Mesodermal cell (in vitro differentiated cells): Measurements from ENCODE around the gene PPT2.

Experiments
- H3K27ac ChIP-seq: 2 replicates; pipeline ENCODE4 v1.7.0; 2013; ENCODE audit warnings: mild to moderate bottlenecking, low read depth, low read length, moderate library complexity; ENCODE audit not compliant: severe bottlenecking
- H3K36me3 ChIP-seq: 2 replicates; pipeline ENCODE4 v1.7.1; 2013; ENCODE audit warnings: mild to moderate bottlenecking, low read length, moderate library complexity; ENCODE audit not compliant: control insufficient read depth, insufficient read depth
- H3K4me1 ChIP-seq: one replicate; pipeline ENCODE4 v1.7.1; 2013; ENCODE audit warnings: mild to moderate bottlenecking, low read length; ENCODE audit not compliant: insufficient read depth, control insufficient read depth, poor library complexity, severe bottlenecking
- H3K4me3 ChIP-seq: 2 replicates; pipeline ENCODE4 v1.7.0; 2013; ENCODE audit warnings: low read length, control low read depth, mild to moderate bottlenecking; ENCODE audit not compliant: insufficient read depth, poor library complexity, severe bottlenecking; ENCODE audit errors: extremely low read depth
- H3K9me3 ChIP-seq: 2 replicates; pipeline ENCODE4 v1.7.1; 2013; ENCODE audit warnings: mild to moderate bottlenecking, low read length, moderate library complexity; ENCODE audit not compliant: control insufficient read depth
- WGBS, 2 experiments: methylation state at CpG; one replicate each; pipeline ENCODE4 v1.1.5; 2013; ENCODE audit warnings: missing lambda C conversion rate in 2 of 2; ENCODE audit not compliant: insufficient coverage in 2 of 2; 5-methylcytosine and 5-hydroxymethylcytosine counted together

PPT2 gene

DNA sequence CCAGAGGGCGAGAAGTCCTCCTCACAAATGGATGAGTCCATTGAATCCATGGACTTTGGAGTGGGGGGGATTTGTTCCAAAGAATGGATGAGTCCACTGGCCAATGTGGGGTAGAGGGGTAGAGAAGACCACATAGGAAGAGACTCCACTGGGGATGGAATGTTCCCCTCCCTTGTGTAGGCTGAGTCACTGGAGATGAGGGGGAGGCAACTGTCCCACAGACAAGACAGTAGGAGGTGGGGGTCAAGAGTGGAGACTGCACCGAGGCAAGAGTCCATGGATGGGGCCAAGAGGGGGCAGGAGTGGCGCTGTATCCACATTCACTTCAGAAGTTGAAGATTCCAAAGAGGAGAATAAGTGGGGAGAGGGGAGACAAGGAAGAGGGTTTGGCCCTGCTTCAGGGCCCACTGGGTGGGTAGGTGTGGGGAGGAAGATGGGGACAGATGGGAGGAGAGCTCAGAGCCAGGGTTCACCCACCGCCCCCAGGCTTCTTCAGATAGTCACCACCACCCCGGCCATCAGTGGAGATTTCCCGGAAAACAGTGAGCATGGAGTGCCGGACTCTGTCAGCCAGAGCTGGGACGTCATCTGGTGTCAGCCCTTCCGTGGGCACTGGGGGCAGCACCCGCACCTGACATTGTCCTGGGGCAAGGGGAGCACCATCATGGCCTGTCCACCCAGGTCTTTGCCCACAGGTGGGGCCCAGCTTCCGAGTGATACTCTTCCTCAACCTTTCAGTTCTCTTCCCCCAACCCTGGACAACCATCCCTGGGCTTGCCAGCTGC, 15.1 kb downstream of the PPT2 start:
- WGBS, 2 experiments, result 92 to 95% methylated on average over 8 to 11 of the region's 11 CpGs
- Histone ChIP-seq H3K4me3 (no peak overlapping the region), H3K4me1 (peaks cover 16% of the 10 kb centered on the region), H3K36me3 (peaks cover 77% of the 10 kb centered on the region), H3K9me3 (no peaks in the 10 kb centered on the region), H3K27ac (no peak overlapping the region)

DNA sequence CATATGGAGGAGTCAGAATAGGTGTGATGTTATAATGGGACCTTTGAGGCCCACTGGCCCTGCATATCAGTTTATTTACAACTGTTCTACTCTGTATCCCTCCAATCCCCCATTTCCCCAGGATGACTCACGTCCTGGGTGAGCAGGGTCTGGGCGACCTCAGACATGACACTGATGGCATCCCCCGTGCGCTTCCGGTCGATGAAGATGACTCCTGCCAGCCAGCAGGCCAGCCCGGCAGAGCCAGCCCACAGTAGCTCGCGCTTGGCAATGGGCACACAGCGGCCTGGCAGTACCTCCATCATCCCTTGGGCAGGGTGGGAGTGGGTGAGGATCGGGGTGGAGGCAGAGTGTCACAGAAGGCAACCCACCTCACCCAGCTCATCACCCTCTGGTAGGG, 16.4 kb downstream of the PPT2 start:
- H3K4me3 ChIP-seq, result no peak overlapping the region
- peaks cover 72% of the 10 kb centered on the region for H3K36me3 ChIP-seq
- H3K9me3 ChIP-seq, result no peaks in the 10 kb centered on the region
- H3K4me1 ChIP-seq, result peaks cover 25% of the 10 kb centered on the region
- no peak overlapping the region for H3K27ac ChIP-seq
- 96 to 98% methylated on average over 9 to 10 of the region's 11 CpGs for WGBS, 2 experiments

DNA sequence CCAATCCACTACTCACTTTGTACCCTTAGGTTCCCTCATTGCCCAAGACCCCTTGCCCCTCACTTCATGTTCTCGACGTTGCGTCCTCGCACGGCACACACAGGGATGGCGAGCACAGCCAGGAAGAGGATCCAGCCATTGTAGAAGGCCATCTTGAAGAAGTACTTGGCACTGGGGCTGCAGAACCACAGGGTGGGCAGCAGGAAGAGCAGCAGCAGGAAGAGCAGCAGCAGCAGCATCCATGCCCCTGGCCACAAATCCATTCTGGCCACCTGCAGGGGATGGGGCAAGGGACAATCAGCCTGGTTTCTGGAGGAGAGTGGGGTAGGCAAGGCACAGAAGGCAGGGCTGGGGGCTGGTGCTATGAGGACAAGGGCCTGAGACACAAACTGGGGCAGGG, 17.3 kb downstream of the PPT2 start:
- no peak overlapping the region for H3K27ac ChIP-seq
- peaks cover 63% of the 10 kb centered on the region for H3K36me3 ChIP-seq
- no peak overlapping the region for H3K4me3 ChIP-seq
- H3K4me1 ChIP-seq, result peaks cover 25% of the 10 kb centered on the region
- H3K9me3 ChIP-seq, result no peaks in the 10 kb centered on the region
- 96 to 98% methylated on average over 6 of the region's 6 CpGs for WGBS, 2 experiments

DNA sequence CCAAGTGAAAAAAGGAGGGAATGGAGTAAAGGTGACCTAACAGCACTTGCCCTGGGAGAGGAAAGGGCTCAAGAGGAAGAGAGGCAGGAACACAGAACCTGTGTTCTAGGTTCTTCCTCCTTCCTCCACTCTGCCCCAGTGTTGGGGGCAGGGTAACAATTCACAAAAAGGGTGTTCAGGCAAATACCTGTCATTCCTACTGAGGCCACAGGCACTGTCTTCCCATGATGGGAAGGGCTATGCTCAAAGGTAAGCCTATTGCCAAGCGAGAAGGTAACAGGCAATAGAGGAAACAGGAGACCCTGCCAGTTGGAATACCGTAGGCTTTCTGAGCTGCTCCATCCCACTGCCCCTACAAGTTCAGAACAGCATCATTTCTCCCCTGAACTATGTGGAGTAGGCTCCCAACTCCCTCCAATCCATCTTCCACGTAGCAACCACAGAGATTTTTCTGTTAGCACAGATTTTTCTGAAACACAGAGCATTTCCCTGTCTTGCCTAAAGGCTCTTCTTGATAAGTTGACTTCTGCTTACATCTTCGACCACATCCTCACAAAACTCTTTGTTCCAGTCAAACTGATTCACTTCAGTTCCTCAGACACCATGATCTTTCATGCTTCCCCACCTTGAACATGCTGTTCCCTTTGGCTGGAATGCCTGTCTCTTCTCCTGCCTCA, 19.2 kb downstream of the PPT2 start:
- WGBS, 2 experiments, result 81 to 86% methylated on average over 4 of the region's 4 CpGs
- Histone ChIP-seq H3K27ac (no peak overlapping the region), H3K4me3 (no peak overlapping the region), H3K36me3 (peaks cover 45% of the 10 kb centered on the region), H3K4me1 (peaks cover 25% of the 10 kb centered on the region), H3K9me3 (no peaks in the 10 kb centered on the region)

DNA sequence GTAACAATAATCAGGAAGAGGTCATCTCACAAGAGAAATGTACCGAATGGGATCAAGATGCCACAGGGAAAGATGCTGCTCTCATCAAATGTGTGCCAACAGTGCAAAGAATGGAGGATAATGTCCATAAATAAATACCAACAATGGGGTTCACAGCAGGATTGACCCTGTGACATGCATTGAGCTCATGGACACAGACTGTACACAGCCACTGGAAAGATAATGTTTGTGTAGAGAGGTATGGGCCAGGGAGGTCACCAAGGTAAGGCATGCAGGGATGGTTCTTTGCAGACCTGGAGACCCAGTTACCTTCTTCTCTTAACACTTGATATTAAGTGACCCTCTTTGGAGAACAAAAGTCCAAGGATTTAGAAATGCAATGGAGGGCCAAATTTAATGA, 20.5 kb downstream of the PPT2 start:
- 100% methylated on average over 1 of the region's 1 CpG for WGBS, 2 experiments
- H3K27ac ChIP-seq, result no peak overlapping the region
- H3K4me1 ChIP-seq, result peaks cover 27% of the 10 kb centered on the region
- peak overlapping the region; percentile 99 for H3K4me3 ChIP-seq
- no peaks in the 10 kb centered on the region for H3K9me3 ChIP-seq
- H3K36me3 ChIP-seq, result peaks cover 35% of the 10 kb centered on the region

DNA sequence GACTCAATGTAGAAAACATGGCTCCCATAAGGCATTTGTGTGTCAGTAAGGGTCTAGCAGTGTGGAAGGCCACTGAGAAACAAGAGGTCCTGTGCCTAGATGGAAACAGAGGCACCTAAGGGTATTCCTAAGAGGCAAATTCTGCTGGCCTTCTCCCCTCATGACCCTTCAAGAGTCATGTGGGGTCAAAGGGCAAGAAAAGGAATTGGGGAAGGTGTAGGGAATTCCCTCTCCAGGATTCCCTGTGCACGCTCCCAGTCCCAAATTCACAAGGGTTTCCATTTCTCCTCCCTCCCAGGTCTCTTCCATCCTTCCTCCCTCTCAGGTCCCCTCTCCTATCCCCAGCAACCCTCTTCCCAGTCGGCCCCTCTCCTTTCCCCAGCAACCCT, 21.4 kb downstream of the PPT2 start:
- Histone ChIP-seq H3K9me3 (no peaks in the 10 kb centered on the region), H3K4me3 (peak overlapping the region; percentile 99), H3K36me3 (peaks cover 34% of the 10 kb centered on the region), H3K4me1 (peaks cover 26% of the 10 kb centered on the region), H3K27ac (no peak overlapping the region)
- WGBS, 2 experiments, result 20 to 29% methylated on average over 1 to 2 of the region's 2 CpGs

DNA sequence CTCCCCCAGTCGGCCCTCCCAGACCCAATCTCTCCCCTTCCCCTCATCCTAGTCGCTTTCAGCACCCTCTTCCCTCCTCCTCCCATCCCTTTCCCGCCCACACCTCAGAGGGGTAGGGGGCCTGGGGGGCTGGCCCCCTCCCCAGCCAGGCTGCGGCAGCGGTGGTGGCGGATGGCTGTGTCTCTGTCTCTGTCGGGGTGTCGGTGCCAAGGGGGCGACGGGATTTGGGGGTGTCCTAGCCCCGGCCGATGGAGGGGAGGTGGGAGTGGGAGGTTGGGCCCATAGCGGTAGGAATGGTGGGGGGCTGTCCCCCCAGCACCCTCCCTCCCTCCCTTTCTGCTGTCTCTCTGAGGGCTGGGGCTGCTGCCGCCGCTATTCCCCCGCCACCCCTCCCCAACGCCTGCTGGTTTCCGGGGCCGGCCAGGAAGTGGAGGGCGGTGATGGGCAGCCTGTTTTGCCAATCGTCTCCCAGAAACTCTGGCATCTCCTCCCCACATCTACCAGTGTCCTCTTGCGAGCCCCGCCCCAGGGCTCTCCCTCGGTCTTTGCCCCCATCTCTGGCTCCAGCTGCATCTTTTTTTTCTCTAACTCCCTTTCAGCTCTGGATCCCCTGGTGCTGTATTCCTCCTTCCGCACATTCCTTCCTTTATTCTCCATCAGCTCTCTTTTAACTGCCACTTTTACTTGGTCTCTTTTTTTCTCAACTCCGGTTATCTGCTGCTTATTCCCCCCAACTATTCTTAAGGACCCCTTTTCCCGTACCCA, 22.0 kb downstream of the PPT2 start, which contains the start of gene AGPAT1:
Gene AGPAT1 (minus strand): TSS at position 374 of the 765 bp plus-strand sequence. CDS start 4,588 bp downstream, outside the sequence.
- H3K4me3 ChIP-seq, result peak within 1 kb of the TSS; percentile 99
- H3K4me1 ChIP-seq, result peaks cover 23% of the 10 kb centered on the region
- H3K36me3 ChIP-seq, result peaks cover 33% of the 10 kb centered on the region
- WGBS, 2 experiments, result 2 to 5% methylated on average over 9 to 10 of the region's 27 CpGs
- H3K9me3 ChIP-seq, result no peaks in the 10 kb centered on the region
- peak within 1 kb of the TSS; percentile 98 for H3K27ac ChIP-seq

DNA sequence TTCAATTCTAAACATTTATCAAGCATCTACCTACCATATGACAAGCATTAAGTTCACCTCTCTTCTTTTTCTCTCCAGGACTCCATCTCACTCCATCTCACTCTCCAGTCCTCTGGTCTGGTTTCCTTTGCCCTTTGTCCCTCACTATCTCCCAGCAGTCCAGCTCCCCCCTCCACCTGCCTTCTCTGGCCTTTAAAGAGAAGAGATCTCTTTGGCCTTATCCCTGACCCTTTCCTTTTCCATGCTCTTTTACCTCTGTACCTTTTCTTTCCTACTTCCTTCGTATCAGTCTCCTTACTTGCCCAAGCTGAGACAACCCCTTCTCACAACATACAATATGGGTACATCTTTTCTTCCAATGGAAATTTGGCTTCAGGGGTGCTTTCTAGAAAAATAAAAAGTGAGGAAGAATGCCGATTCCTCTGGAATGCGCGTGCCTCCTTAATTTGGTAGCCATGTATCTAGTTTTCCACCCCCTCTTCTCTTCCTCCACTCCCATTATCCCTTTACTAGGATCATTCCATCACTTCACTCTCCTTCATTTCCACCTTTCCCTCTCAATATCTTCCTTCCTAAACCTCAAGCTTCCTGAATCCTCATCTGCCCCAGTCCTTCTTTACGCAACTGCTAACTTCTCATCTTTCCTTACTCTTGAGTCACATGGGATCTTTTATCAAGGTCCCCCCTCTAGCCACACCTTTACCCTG, 22.7 kb downstream of the PPT2 start:
- WGBS, 2 experiments, result 30 to 50% methylated on average over 4 of the region's 5 CpGs
- H3K27ac ChIP-seq, result peak overlapping the region; percentile 98
- H3K4me1 ChIP-seq, result peaks cover 22% of the 10 kb centered on the region
- H3K36me3 ChIP-seq, result peaks cover 32% of the 10 kb centered on the region
- H3K4me3 ChIP-seq, result peak overlapping the region; percentile 99
- H3K9me3 ChIP-seq, result no peaks in the 10 kb centered on the region

DNA sequence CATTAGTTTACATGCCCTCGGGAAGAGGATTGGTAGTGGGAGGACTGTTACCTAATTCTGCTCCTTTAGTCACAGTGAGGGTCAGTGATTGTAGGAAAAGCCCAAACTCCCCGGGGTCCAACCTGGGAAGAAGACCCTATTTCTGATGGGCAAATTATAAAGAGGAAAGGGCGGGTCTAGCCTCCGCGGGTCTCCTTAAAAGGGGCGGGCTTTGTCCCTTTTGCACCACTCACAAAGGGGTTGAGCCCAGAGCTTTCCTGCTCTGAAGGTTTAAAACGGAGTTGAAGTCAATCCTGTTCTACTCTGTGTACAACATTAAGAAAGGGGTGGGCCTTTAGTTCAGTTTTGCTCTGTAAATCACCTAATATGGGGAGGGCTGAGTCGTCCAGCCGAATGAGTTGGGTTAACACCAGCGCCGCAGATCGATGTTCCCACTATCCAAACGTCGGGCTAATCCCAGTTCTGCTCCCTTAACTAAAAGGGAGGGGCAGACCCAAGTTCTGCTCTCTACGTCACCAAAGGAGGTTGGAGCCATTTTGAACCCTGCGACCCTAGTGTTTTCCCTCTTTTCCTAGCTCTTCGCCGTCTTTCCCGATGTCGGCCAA, 23.3 kb downstream of the PPT2 start:
- WGBS, 2 experiments, result 0 to 2% methylated on average over 15 to 19 of the region's 20 CpGs
- H3K27ac ChIP-seq, result peak overlapping the region; percentile 98
- H3K4me3 ChIP-seq, result peak overlapping the region; percentile 99

More for the DNA sequence above, 23.3 kb downstream of the PPT2 start:
- Histone ChIP-seq H3K4me1 (peaks cover 22% of the 10 kb centered on the region), H3K9me3 (no peaks in the 10 kb centered on the region), H3K36me3 (peaks cover 37% of the 10 kb centered on the region)
